HUES6 (cell line): Measurements from ENCODE around the gene CDC5L.

Experiments
- H3K27ac ChIP-seq: 2 replicates; pipeline ENCODE4 v1.7.0; 2013; ENCODE audit warnings: low read depth, mild to moderate bottlenecking, low read length, inconsistent platforms
- H3K27me3 ChIP-seq: 2 replicates; pipeline ENCODE4 v1.6.1; 2013; ENCODE audit warnings: low read length; ENCODE audit not compliant: control insufficient read depth, insufficient read depth
- H3K36me3 ChIP-seq: 2 replicates; pipeline ENCODE4 v1.6.1; 2013; ENCODE audit warnings: low read length; ENCODE audit not compliant: control insufficient read depth, insufficient read depth
- H3K4me1 ChIP-seq: 2 replicates; pipeline ENCODE4 v1.6.1; 2013; ENCODE audit warnings: low read length; ENCODE audit not compliant: control insufficient read depth, insufficient read depth
- H3K4me3 ChIP-seq: 2 replicates; pipeline ENCODE4 v1.5.1; 2013; ENCODE audit warnings: low read depth, low read length
- H3K9ac ChIP-seq: one replicate; pipeline ENCODE4 v1.6.1; 2013; ENCODE audit warnings: mild to moderate bottlenecking, low read length
- H3K9me3 ChIP-seq: 2 replicates; pipeline ENCODE4 v1.6.1; 2013; ENCODE audit warnings: low read depth, low read length; ENCODE audit not compliant: control insufficient read depth, insufficient read depth

Gene CDC5L

GRCh38 chr6:44466955-44467354 is 79.4 kb downstream of the CDC5L start:
- Histone ChIP-seq H3K9me3 (no peaks in the 10 kb centered on the region), H3K36me3 (no peaks in the 10 kb centered on the region), H3K27me3 (no peaks in the 10 kb centered on the region), H3K9ac (no peak overlapping the region), H3K4me1 (peaks cover 12% of the 10 kb centered on the region), H3K4me3 (no peak overlapping the region), H3K27ac (no peak overlapping the region)

DNA sequence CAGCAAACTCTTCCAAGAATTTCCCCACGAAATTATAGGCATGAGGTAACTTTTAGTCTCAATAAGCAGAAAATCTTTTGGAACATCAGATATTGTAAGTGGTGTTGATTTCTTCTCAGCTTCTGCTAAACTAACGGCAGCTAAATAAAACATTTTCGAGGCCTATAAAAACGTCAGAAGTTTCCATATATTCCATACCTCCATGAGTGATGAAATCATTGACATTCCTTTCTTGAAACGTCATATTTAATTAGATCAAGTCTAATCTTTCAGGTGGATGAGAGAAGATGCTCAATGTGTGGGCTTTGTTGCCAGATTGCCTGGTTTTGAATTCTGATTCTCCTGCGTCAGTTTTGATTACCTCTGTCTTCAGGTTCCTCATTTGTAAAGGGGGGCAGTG is 81.3 kb downstream of the CDC5L start:
- H3K36me3 ChIP-seq, result no peaks in the 10 kb centered on the region
- H3K27me3 ChIP-seq, result no peaks in the 10 kb centered on the region
- H3K9me3 ChIP-seq, result no peaks in the 10 kb centered on the region
- no peak overlapping the region for H3K27ac ChIP-seq
- H3K9ac ChIP-seq, result no peak overlapping the region
- no peak overlapping the region for H3K4me3 ChIP-seq
- peaks cover 30% of the 10 kb centered on the region for H3K4me1 ChIP-seq

DNA sequence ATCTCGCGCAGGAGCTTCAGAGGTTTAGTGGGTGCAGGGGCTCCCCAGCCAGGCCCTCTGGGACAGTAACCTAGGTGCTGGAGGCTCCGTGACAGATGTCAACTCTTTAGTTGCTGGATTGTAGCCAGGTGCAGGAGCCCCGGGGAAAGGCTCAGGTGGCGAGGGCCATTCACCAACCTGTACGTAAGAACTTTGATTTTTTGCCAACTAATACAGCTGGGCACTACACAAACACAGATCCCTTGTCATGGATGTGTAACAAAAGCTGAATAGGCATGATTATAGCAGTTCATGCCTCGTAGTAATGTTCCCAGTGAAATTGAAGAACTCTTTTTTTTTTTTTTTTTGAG is 82.6 kb downstream of the CDC5L start:
- no peak overlapping the region for H3K4me3 ChIP-seq
- H3K27me3 ChIP-seq, result no peaks in the 10 kb centered on the region
- H3K9me3 ChIP-seq, result no peaks in the 10 kb centered on the region
- H3K9ac ChIP-seq, result no peak overlapping the region
- H3K27ac ChIP-seq, result no peak overlapping the region
- H3K36me3 ChIP-seq, result no peaks in the 10 kb centered on the region
- H3K4me1 ChIP-seq, result peaks cover 26% of the 10 kb centered on the region

GRCh38 chr6:44470746-44471145 is 83.2 kb downstream of the CDC5L start:
- Histone ChIP-seq H3K36me3 (no peaks in the 10 kb centered on the region), H3K9me3 (no peaks in the 10 kb centered on the region), H3K9ac (no peak overlapping the region), H3K4me3 (no peak overlapping the region), H3K4me1 (peaks cover 31% of the 10 kb centered on the region), H3K27me3 (no peaks in the 10 kb centered on the region), H3K27ac (no peak overlapping the region)

- H3K9ac ChIP-seq, result no peak overlapping the region
These were observed 83.9 kb downstream of the CDC5L start for GRCh38 chr6:44471271-44471981.

GRCh38 chr6:44472250-44472945 is 84.9 kb downstream of the CDC5L start:
- H3K27ac ChIP-seq, result peak overlapping the region; percentile 65; the same call in 1 of the 2 replicates
- H3K9ac ChIP-seq, result peak overlapping the region; percentile 65
- H3K27me3 ChIP-seq, result no peaks in the 10 kb centered on the region

More at GRCh38 chr6:44471271-44471981, 83.9 kb downstream of the CDC5L start:
- Histone ChIP-seq H3K36me3 (no peaks in the 10 kb centered on the region), H3K9me3 (no peaks in the 10 kb centered on the region), H3K27ac (no peak overlapping the region), H3K4me3 (no peak overlapping the region), H3K4me1 (peaks cover 36% of the 10 kb centered on the region), H3K27me3 (no peaks in the 10 kb centered on the region)

GRCh38 chr6:44473393-44474189 is 86.1 kb downstream of the CDC5L start:
- no peak overlapping the region for H3K27ac ChIP-seq
- H3K9ac ChIP-seq, result peak overlapping the region; percentile 31
- H3K9me3 ChIP-seq, result no peaks in the 10 kb centered on the region
- no peaks in the 10 kb centered on the region for H3K27me3 ChIP-seq
- H3K36me3 ChIP-seq, result no peaks in the 10 kb centered on the region
- H3K4me3 ChIP-seq, result no peak overlapping the region
- H3K4me1 ChIP-seq, result peaks cover 36% of the 10 kb centered on the region

More at GRCh38 chr6:44472250-44472945, 84.9 kb downstream of the CDC5L start:
- no peak overlapping the region for H3K4me3 ChIP-seq
- peaks cover 36% of the 10 kb centered on the region for H3K4me1 ChIP-seq
- no peaks in the 10 kb centered on the region for H3K9me3 ChIP-seq
- no peaks in the 10 kb centered on the region for H3K36me3 ChIP-seq

DNA sequence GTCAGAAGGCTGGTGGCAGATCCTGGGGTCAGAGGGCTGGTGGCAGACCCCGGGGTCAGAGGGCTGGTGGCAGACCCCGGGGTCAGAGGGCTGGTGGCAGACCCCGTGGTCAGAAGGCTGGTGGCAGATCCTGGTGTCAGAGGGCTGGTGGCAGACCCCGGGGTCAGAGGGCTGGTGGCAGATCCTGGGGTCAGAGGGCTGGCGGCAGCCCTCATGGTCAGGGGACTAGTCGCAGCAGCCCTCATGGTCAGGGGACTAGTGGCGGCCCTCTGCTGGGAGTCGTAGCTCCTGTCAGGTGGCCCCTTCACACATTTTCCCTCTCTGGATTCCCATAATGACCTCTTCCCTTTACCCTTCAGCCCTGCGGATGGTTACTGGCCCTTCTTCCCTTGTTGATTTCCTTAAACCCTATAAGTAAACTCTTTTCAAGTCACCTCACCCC is 86.7 kb downstream of the CDC5L start:
- Histone ChIP-seq H3K9me3 (no peaks in the 10 kb centered on the region), H3K4me1 (peaks cover 36% of the 10 kb centered on the region)

GRCh38 chr6:44474643-44475042 is 87.1 kb downstream of the CDC5L start:
- no peak overlapping the region for H3K4me3 ChIP-seq
- no peak overlapping the region for H3K27ac ChIP-seq
- no peak overlapping the region for H3K9ac ChIP-seq
- no peaks in the 10 kb centered on the region for H3K9me3 ChIP-seq
- H3K27me3 ChIP-seq, result no peaks in the 10 kb centered on the region
- no peaks in the 10 kb centered on the region for H3K36me3 ChIP-seq
- H3K4me1 ChIP-seq, result peaks cover 36% of the 10 kb centered on the region

More for the DNA sequence above, 86.7 kb downstream of the CDC5L start:
- Histone ChIP-seq H3K27me3 (no peaks in the 10 kb centered on the region), H3K36me3 (no peaks in the 10 kb centered on the region), H3K9ac (no peak overlapping the region), H3K27ac (no peak overlapping the region), H3K4me3 (no peak overlapping the region)

GRCh38 chr6:44475417-44475778 is 87.9 kb downstream of the CDC5L start:
- Histone ChIP-seq H3K9me3 (no peaks in the 10 kb centered on the region), H3K9ac (no peak overlapping the region), H3K27me3 (no peaks in the 10 kb centered on the region), H3K4me3 (no peak overlapping the region), H3K4me1 (peaks cover 36% of the 10 kb centered on the region), H3K36me3 (no peaks in the 10 kb centered on the region), H3K27ac (no peak overlapping the region)
